Transverse colon (tissue), 4 donors: ENCODE results near the gene ANG. TPM values are rescaled to one million over a fixed set of nuclear protein-coding genes. Genes with fewer than 3 reads are reported as not detected.

Experiments
- DNase-seq: peaks from one replicate; pipeline ENCODE4 v3.0.0-alpha.2; 2019
- H3K27ac ChIP-seq, 4 donors: fragments of 200-600 bp; sonication (generic); 2 replicates each; pipeline ENCODE4 v1.5.1; 2016 to 2018; ENCODE audit warnings: inconsistent platforms in 4 of 4
- H3K27me3 ChIP-seq: fragments of 200-600 bp; sonication (generic); 2 replicates; pipeline ENCODE4 v1.5.1; 2017; ENCODE audit warnings: inconsistent platforms
- H3K36me3 ChIP-seq, 4 donors: fragments of 200-600 bp; sonication (generic); 2 replicates each; pipeline ENCODE4 v1.5.1; 2017 to 2019; ENCODE audit warnings: inconsistent platforms in 4 of 4
- H3K4me1 ChIP-seq, 4 donors: fragments of 200-600 bp; sonication (generic); 2 replicates each; pipeline ENCODE4 v1.5.1; 2017 to 2020; ENCODE audit warnings: inconsistent platforms in 4 of 4
- H3K4me3 ChIP-seq, 4 donors: fragments of 200-600 bp; sonication (generic); 1 replicate in 1 of 4; 2 replicates in 3 of 4; pipeline versions ENCODE4 v1.5.1 to v1.6.1; 2017 to 2019; ENCODE audit warnings: inconsistent platforms in 4 of 4
- H3K9me3 ChIP-seq, 2 donors: fragments of 200-600 bp; sonication (generic); 2 replicates each; pipeline ENCODE4 v1.5.1; 2017 to 2019; ENCODE audit warnings: inconsistent platforms in 2 of 2
- CTCF ChIP-seq, 5 experiments: fragments of 200-600 bp in 3 of 5; fragments of 450-650 bp in 2 of 5; sonication (generic) in 3 of 5; IDR thresholded peaks; 1 replicate in 2 of 5; 2 replicates in 3 of 5; pipeline ENCODE4 v1.5.1; 2016 to 2017; ENCODE audit warnings: antibody characterized with exemption in 5 of 5, inconsistent platforms in 3 of 5, mild to moderate bottlenecking in 2 of 5, moderate library complexity in 1 of 5
- EP300 ChIP-seq: sonication (generic); formaldehyde crosslinking; IDR thresholded peaks from one replicate; pipeline ENCODE4 v1.6.1; 2017; ENCODE audit warnings: antibody characterized with exemption, low read depth
- POLR2A ChIP-seq: fragments of 450-650 bp; IDR thresholded peaks from one replicate; pipeline ENCODE4 v1.6.1; 2016; ENCODE audit warnings: antibody characterized with exemption, mild to moderate bottlenecking, moderate library complexity
- POLR2AphosphoS5 ChIP-seq, 3 donors: sonication (generic); formaldehyde crosslinking; IDR thresholded peaks; one replicate each; pipeline ENCODE4 v1.6.1; 2016; ENCODE audit warnings: antibody characterized with exemption in 3 of 3
- WGBS, 2 donors: methylation state at CpG; one replicate each; pipeline ENCODE4 v1.1.5; 2018; ENCODE audit warnings: low coverage in 1 of 2; 5-methylcytosine and 5-hydroxymethylcytosine counted together
- in situ Hi-C, 4 donors: fragments of 200-750 bp; cut with MboI; loops; one replicate each; pipeline versions ENCODE4 v1.15.0 to v1.15.1; 2017; ENCODE audit warnings: low sequenced_read_pairs in 3 of 4, low pct_ligation_motif_present in 1 of 4, low pct_unique_long_range_greater_than_20kb in 1 of 4
- intact Hi-C: fragments of 100-400 bp; cut with DNase I; formaldehyde crosslinking; loops from one replicate; pipeline ENCODE4 v1.15.1; 2023; ENCODE audit warnings: low total_unique reads
- total RNA-seq, 4 donors: library from RNA; depleted of rRNA; stranded (reverse); fragments of >200 nt; gene quantifications; one replicate each; pipeline ENCODE4 v1.1.0, GENCODE V29; 2016

The ANG gene
- total RNA-seq, 4 donors from 2014 or later, result 10.5 to 37.1 (median 25.7) TPM

DNA sequence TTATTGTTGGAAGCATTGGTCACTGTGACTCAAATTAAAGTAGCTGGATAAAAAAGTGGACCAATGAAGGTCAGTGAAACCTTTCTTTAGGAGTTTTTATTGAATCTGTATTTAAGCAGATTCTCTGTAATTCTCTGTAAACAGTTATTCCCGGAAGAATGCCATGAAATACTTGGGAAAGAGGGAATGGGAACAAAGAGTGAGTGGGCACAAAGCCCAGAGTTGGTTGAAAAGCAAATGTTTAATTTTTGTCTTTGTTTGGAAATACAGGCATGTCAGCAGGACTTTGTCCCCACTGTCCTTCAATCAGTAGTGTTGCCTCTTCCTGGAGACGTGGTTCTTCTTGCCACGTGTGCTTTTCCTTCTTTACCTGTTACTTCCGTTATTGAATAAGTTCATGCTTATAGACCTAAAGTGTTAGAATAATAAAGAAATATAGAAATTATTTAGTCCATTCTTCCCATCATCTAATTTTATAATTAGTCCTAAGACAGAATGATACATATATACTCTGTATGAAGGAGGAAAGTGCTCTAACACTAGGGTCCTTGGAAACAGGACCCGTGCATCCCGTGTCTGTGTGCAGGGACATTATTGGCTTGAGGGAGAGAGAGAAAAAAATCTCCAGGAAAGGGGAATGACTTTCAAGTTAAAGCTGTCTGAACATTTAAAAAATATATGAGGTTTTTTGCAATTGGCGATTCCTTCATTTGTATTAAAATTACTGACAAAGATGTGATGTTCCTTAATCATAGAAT is 2.0 kb upstream of the ANG start:
- TF ChIP-seq POLR2AphosphoS5 (IDR thresholded peaks at IDR 0.05) (peak in 2 of 3 donors; percentile 43 to 46), EP300 (no peak), POLR2A (no peak), CTCF (IDR thresholded peaks at IDR 0.05) (no peak)
- H3K27me3 ChIP-seq, result no peaks in the 10 kb centered on the region
- peak overlapping the region; percentile 99 to 100 (median 100) for H3K27ac ChIP-seq
- intact Hi-C loops (no loop called here), in situ Hi-C loops (loop anchor here in 3 of 4 donors (5.0 to 25.0 kb wide), 7 partner anchors 72 to 362 kb away; partner anchors contain the start of genes CCNB1IP1 (in 2 of the 3), APEX1 (in 1 of the 3), METTL17 (in 1 of the 3) and OSGEP (in 1 of the 3))
- peak overlapping the region in 3 of 4 donors; percentile 61 to 77 (median 61) for H3K4me3 ChIP-seq
- H3K4me1 ChIP-seq, result peaks cover 6 to 59% (median 35%) of the 10 kb centered on the region in 4 donors
- WGBS, 2 donors, result 44 to 52% methylated on average over 5 to 7 of the region's 7 CpGs
- no peaks in the 10 kb centered on the region for H3K36me3 ChIP-seq
- H3K9me3 ChIP-seq, result no peaks in the 10 kb centered on the region
- DNase-seq, result peak; percentile 45

GRCh38 chr14:20687362-20688166 is 1.0 kb upstream of the ANG start:
- TF ChIP-seq CTCF (IDR thresholded peaks at IDR 0.05) (no peak), POLR2A (no peak), POLR2AphosphoS5 (IDR thresholded peaks at IDR 0.05) (peak in 2 of 3 donors; percentile 48 to 68), EP300 (no peak)
- no peaks in the 10 kb centered on the region for H3K36me3 ChIP-seq
- H3K9me3 ChIP-seq, result no peaks in the 10 kb centered on the region
- H3K4me1 ChIP-seq, result peaks cover 6 to 54% (median 34%) of the 10 kb centered on the region in 4 donors
- H3K27me3 ChIP-seq, result no peaks in the 10 kb centered on the region
- DNase-seq, result peak; percentile 39
- H3K27ac ChIP-seq, result peak overlapping the region; percentile 99 to 100 (median 100)
- H3K4me3 ChIP-seq, result peak overlapping the region in 2 of 4 donors; percentile 16 to 77
- intact Hi-C loops, result loop anchor here (2.0 kb wide), 1 partner anchor 23 kb away; no protein-coding TSS in a partner anchor
- WGBS, 2 donors, result 20 to 67% methylated on average over 1 to 5 of the region's 5 CpGs
- in situ Hi-C loops, result loop anchor here in 3 of 4 donors (5.0 to 25.0 kb wide), 7 partner anchors 73 to 363 kb away; partner anchors contain the start of genes CCNB1IP1 (in 2 of the 3), APEX1 (in 1 of the 3), METTL17 (in 1 of the 3) and OSGEP (in 1 of the 3)

DNA sequence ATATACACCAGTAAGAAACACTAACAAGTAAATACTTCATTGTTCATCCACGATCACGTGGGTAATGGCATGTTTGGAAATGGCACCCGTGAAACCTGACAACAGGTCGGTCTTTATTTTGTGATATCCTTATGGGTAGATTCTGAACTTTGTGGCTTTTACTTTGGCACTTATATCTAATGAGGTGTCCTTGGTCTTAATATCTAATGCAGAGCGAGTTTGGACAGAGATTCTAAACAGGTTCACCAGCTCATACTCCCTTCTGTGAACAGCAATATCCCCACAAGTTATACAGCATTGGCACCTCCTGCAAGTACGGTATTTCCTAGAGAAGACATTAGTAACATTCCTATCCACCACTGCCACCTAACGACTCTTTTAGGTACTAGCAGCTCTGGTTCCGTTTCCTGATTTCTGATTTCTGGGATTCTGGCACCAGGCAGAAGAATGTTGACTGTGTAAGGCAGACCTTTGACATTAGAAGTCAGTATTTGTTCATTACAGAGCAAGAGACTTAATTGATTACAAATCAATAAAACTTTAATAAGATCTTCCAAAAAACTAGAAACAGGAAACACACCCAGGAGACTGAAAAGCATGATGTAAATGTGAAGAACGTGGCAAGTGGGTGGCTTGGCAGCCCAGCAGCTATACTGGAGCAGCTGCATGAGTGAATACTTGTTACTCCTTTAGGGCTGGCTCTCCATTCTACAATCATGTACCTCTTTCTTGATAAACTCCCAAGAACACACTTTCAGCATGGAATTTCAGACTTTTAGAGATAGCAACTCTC is 2.5 kb downstream of the ANG start:
- DNase-seq, result peak; percentile 48
- peak overlapping the region in 1 of 4 donors; percentile 34 for H3K27ac ChIP-seq
- TF ChIP-seq CTCF (IDR thresholded peaks at IDR 0.05), result peak; percentile 77 to 91 (median 88)
- TF ChIP-seq EP300, result no peak
- intact Hi-C loops (loop anchor here (10.0 kb wide), 2 partner anchors 164 to 176 kb away; no protein-coding TSS in a partner anchor), in situ Hi-C loops (loop anchor here in 2 of 4 donors (5.0 to 25.0 kb wide), 6 partner anchors 79 to 354 kb away; partner anchors contain the start of genes APEX1 (in 1 of the 2), CCNB1IP1 (in 1 of the 2), METTL17 (in 1 of the 2) and OSGEP (in 1 of the 2))
- no peaks in the 10 kb centered on the region for H3K9me3 ChIP-seq
- H3K27me3 ChIP-seq, result no peaks in the 10 kb centered on the region
- no peak overlapping the region for H3K4me3 ChIP-seq
- 23 to 35% methylated on average over 6 to 9 of the region's 9 CpGs for WGBS, 2 donors
- peaks cover 6 to 46% (median 28%) of the 10 kb centered on the region in 4 donors for H3K4me1 ChIP-seq
- no peaks in the 10 kb centered on the region for H3K36me3 ChIP-seq
